HuH-7.5 (cell line): ENCODE measurements around the gene GP9.
"Not testable (repeated sequence)": the region's sequence is repeated elsewhere in the genome, so short reads cannot be mapped to it uniquely, and the experiment has no call there.

Source experiments
- DNase-seq: peaks from one replicate; pipeline ENCODE4 v3.0.0; 2011; ENCODE audit warnings: low spot score

The GP9 gene

GRCh38 chr3:129111076-129111780 is 50.6 kb downstream of the GP9 start:
- DNase-seq, result not testable (repeated sequence)
